OCI-LY1 (cell line): Measurements from ENCODE around the gene KIRREL3.

Experiments
- H2AFZ ChIP-seq: fragments of 200-600 bp; sonication (generic), shearing (Covaris generic); 2 replicates; pipeline ENCODE4 v1.6.0; 2014; ENCODE audit warnings: antibody characterized with exemption, mild to moderate bottlenecking, low read length
- H3F3A ChIP-seq: fragments of 200-600 bp; sonication (generic), shearing (Covaris generic); 2 replicates; pipeline ENCODE4 v1.6.0; 2014; ENCODE audit warnings: mild to moderate bottlenecking, antibody characterized with exemption, low read length, moderate library complexity; ENCODE audit not compliant: insufficient read depth
- H3K27ac ChIP-seq: fragments of 200-600 bp; sonication (generic); 2 replicates; pipeline ENCODE4 v1.5.1; 2014; ENCODE audit warnings: low read length, mixed run types, mild to moderate bottlenecking, low read depth; ENCODE audit not compliant: poor library complexity, severe bottlenecking
- H3K27me3 ChIP-seq: fragments of 200-600 bp; sonication (generic); 2 replicates; pipeline ENCODE4 v1.6.0; 2014; ENCODE audit warnings: antibody characterized with exemption, mild to moderate bottlenecking, low read length, moderate library complexity; ENCODE audit not compliant: insufficient read depth
- H3K36me3 ChIP-seq: fragments of 200-600 bp; sonication (generic); 2 replicates; pipeline ENCODE4 v1.6.1; 2014; ENCODE audit warnings: mild to moderate bottlenecking, antibody characterized with exemption, low read length, moderate library complexity, mixed read lengths; ENCODE audit not compliant: insufficient read depth
- H3K4me1 ChIP-seq: fragments of 200-600 bp; sonication (generic); 2 replicates; pipeline ENCODE4 v1.5.1; 2014; ENCODE audit warnings: mild to moderate bottlenecking, low read length, moderate library complexity; ENCODE audit not compliant: insufficient read depth, severe bottlenecking
- H3K4me2 ChIP-seq: fragments of 200-600 bp; sonication (generic), shearing (Covaris generic); 2 replicates; pipeline ENCODE4 v1.6.1; 2014; ENCODE audit warnings: low read length
- H3K4me3 ChIP-seq: fragments of 200-600 bp; sonication (generic); 2 replicates; pipeline ENCODE4 v1.5.1; 2014; ENCODE audit warnings: low read length, low read depth, mild to moderate bottlenecking, mixed read lengths; ENCODE audit not compliant: poor library complexity, severe bottlenecking
- H3K79me2 ChIP-seq: fragments of 200-600 bp; shearing (Covaris generic); 2 replicates; pipeline ENCODE4 v1.6.1; 2016; ENCODE audit warnings: mixed run types, low read length, mixed read lengths; ENCODE audit not compliant: insufficient read depth
- H3K9ac ChIP-seq: fragments of 200-600 bp; sonication (generic), shearing (Covaris generic); 2 replicates; pipeline ENCODE4 v1.6.1; 2014; ENCODE audit warnings: mild to moderate bottlenecking, low read length, mixed read lengths
- H3K9me2 ChIP-seq: fragments of 200-600 bp; sonication (generic), shearing (Covaris generic); 2 replicates; pipeline ENCODE4 v1.6.1; 2014; ENCODE audit warnings: low read depth, mild to moderate bottlenecking, low read length, mixed read lengths
- H3K9me3 ChIP-seq: fragments of 200-600 bp; shearing (Covaris generic); 2 replicates; pipeline ENCODE4 v1.6.1; 2014; ENCODE audit warnings: low read length, mixed read lengths
- H4K20me1 ChIP-seq: fragments of 200-600 bp; sonication (generic), shearing (Covaris generic); 2 replicates; pipeline ENCODE4 v1.6.0; 2016; ENCODE audit warnings: mild to moderate bottlenecking, low read length; ENCODE audit not compliant: insufficient read depth
- EZH2 ChIP-seq: fragments of 200-600 bp; sonication (generic), shearing (Covaris generic); IDR thresholded peaks from 2 replicates; pipeline ENCODE4 v1.8.0; 2017; ENCODE audit warnings: borderline replicate concordance, mixed run types, mild to moderate bottlenecking, antibody characterized with exemption, low read length, moderate library complexity, mixed read lengths
- TF ChIP-seq, protein P1 (sequence below): fragments of 200-600 bp; sonication (generic), shearing (Covaris generic); IDR thresholded peaks from 2 replicates; pipeline ENCODE4 v1.5.1; 2017; ENCODE audit warnings: mild to moderate bottlenecking, antibody characterized with exemption, low read length, moderate library complexity, mixed read lengths

The KIRREL3 gene

DNA sequence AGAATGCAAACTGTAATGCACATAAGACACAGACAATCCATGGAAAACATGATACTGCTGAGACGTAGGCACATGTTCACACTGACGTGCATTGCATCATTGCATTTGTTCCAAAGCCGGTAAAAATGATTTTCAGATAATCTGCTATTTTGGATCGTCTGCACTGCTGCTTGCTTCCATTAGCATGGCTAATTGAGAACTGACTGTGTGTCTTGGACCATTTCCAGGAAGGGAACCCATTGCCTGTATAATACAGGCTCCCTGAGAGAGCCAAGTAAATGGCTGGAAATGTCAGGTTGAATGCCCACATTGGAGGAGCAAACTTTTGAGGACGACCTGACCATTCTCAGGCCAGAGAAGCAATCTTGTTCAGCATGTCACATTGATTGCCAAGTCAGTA is 340.2 kb downstream of the KIRREL3 start:
- Histone ChIP-seq H3K4me3 (no peak overlapping the region), H2AFZ (no peak overlapping the region), H3F3A (no peaks in the 10 kb centered on the region), H3K4me2 (no peak overlapping the region), H3K36me3 (no peaks in the 10 kb centered on the region), H3K79me2 (no peaks in the 10 kb centered on the region), H3K9me3 (no peaks in the 10 kb centered on the region), H4K20me1 (no peaks in the 10 kb centered on the region), H3K27me3 (no peaks in the 10 kb centered on the region), H3K4me1 (no peaks in the 10 kb centered on the region), H3K9ac (no peak overlapping the region), H3K9me2 (no peaks in the 10 kb centered on the region), H3K27ac (no peak overlapping the region)
- TF ChIP-seq, protein P1, sequence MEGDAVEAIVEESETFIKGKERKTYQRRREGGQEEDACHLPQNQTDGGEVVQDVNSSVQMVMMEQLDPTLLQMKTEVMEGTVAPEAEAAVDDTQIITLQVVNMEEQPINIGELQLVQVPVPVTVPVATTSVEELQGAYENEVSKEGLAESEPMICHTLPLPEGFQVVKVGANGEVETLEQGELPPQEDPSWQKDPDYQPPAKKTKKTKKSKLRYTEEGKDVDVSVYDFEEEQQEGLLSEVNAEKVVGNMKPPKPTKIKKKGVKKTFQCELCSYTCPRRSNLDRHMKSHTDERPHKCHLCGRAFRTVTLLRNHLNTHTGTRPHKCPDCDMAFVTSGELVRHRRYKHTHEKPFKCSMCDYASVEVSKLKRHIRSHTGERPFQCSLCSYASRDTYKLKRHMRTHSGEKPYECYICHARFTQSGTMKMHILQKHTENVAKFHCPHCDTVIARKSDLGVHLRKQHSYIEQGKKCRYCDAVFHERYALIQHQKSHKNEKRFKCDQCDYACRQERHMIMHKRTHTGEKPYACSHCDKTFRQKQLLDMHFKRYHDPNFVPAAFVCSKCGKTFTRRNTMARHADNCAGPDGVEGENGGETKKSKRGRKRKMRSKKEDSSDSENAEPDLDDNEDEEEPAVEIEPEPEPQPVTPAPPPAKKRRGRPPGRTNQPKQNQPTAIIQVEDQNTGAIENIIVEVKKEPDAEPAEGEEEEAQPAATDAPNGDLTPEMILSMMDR, result no peak
- no peak for TF ChIP-seq EZH2

DNA sequence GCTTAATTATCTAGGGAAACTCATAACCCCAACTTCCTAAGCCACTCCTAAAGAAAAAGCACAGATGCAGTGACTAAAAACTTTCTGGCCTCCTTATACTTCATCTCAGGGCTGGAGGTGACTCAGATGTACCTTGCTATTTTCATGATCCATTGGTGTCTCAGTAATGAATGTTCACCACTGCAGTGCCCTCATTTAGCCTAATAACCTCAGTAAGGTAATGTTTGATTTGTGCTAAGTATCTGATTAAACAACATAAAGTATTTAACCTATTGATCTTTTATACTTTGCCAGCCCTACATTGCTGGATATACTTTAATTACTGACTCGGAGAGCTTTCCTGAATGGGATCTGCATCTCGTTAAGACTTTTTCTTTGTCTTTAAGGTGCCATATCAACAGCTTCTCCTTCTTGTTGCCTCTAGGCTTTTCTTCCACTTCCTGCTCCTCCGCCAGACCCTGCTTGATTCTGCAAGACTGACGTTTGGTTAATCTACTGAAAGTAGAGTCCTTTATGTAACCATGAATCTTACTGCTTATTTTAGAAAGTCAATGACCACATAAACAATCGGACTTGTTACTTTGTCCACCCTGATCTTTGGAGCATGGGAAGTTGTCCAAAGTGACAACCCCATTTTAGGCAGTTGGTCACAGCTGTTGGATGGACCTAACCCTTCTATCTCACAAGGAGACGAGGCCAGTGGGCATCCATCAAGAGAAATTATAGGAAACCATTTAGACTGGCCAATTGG is 342.1 kb downstream of the KIRREL3 start:
- Histone ChIP-seq H4K20me1 (no peaks in the 10 kb centered on the region), H3K4me3 (no peak overlapping the region), H3F3A (no peaks in the 10 kb centered on the region), H3K4me2 (no peak overlapping the region), H3K79me2 (no peaks in the 10 kb centered on the region), H3K9me2 (no peaks in the 10 kb centered on the region), H3K4me1 (no peaks in the 10 kb centered on the region), H3K27me3 (no peaks in the 10 kb centered on the region), H3K36me3 (no peaks in the 10 kb centered on the region), H3K9ac (no peak overlapping the region), H3K27ac (no peak overlapping the region), H3K9me3 (no peaks in the 10 kb centered on the region), H2AFZ (no peak overlapping the region)
- TF ChIP-seq, protein P1, result no peak
- no peak for TF ChIP-seq EZH2

DNA sequence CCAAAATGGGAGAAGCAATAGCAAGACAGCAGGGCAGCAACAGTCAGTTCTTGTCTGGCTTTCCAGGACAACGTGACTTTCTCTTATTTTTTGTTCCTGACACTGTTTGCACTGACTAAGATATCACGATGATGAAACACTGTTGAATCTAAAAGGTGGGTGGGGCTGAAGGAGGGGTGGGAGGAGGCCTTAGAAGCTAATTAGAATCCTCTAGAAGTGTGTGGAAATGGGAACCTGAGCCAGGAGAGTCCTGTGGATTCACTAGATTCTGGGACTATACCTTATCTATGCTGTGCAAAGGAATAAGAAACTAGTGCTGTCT is 344.8 kb downstream of the KIRREL3 start:
- Histone ChIP-seq H3K4me1 (no peaks in the 10 kb centered on the region), H3K9me2 (no peaks in the 10 kb centered on the region), H4K20me1 (no peaks in the 10 kb centered on the region), H3K4me3 (no peak overlapping the region), H3K9ac (no peak overlapping the region), H3K4me2 (no peak overlapping the region), H3K27ac (no peak overlapping the region), H3K9me3 (no peaks in the 10 kb centered on the region), H3K27me3 (no peaks in the 10 kb centered on the region), H2AFZ (no peak overlapping the region), H3K36me3 (no peaks in the 10 kb centered on the region), H3F3A (no peaks in the 10 kb centered on the region), H3K79me2 (no peaks in the 10 kb centered on the region)
- TF ChIP-seq, protein P1, result no peak
- no peak for TF ChIP-seq EZH2
